ENCODE measurements around the gene ATP6V1E1.

DNA sequence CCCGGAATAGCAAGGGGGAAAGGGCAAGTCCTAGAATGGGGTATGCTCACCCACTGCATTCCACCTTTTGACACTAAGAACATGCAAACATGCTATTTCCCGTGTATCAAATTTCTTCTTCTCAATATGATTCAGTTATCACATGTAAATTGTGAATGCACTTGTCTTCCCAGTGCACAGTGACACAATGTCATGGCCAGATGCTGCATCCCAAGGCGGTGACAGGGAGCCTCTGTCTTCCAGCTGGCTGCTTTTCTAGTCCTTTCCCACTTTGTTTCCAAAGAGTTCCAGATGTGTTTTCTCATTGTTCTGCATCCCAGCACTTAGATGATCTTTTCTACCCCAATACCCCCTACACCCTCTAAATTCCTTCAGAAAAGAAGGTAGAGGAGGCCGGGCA lies 52.9 kb downstream of the ATP6V1E1 start:
- TF ChIP-seq EZH2 (IDR thresholded peaks at IDR 0.05; ENCODE audit: low read length, missing control alignments) = no peak
- TF ChIP-seq, protein P1, sequence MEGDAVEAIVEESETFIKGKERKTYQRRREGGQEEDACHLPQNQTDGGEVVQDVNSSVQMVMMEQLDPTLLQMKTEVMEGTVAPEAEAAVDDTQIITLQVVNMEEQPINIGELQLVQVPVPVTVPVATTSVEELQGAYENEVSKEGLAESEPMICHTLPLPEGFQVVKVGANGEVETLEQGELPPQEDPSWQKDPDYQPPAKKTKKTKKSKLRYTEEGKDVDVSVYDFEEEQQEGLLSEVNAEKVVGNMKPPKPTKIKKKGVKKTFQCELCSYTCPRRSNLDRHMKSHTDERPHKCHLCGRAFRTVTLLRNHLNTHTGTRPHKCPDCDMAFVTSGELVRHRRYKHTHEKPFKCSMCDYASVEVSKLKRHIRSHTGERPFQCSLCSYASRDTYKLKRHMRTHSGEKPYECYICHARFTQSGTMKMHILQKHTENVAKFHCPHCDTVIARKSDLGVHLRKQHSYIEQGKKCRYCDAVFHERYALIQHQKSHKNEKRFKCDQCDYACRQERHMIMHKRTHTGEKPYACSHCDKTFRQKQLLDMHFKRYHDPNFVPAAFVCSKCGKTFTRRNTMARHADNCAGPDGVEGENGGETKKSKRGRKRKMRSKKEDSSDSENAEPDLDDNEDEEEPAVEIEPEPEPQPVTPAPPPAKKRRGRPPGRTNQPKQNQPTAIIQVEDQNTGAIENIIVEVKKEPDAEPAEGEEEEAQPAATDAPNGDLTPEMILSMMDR (conservative IDR thresholded peaks at IDR 0.05 in 1 of 2, IDR thresholded peaks at IDR 0.05 in 1 of 2; ENCODE audit: low read depth in 1 of 2, low read length in 2 of 2) = no peak

All from fibroblast of lung (primary cell).